ELR (cell line): ENCODE results near the gene HS1BP3.

ENCODE experiments used
- DNase-seq: peaks from one replicate; pipeline ENCODE4 v3.0.0-alpha.2; 2015; ENCODE audit warnings: low read depth

Gene HS1BP3

GRCh38 chr2:20570249-20570648, 80.6 kb downstream of the HS1BP3 start:
- DNase-seq = no peak

DNA sequence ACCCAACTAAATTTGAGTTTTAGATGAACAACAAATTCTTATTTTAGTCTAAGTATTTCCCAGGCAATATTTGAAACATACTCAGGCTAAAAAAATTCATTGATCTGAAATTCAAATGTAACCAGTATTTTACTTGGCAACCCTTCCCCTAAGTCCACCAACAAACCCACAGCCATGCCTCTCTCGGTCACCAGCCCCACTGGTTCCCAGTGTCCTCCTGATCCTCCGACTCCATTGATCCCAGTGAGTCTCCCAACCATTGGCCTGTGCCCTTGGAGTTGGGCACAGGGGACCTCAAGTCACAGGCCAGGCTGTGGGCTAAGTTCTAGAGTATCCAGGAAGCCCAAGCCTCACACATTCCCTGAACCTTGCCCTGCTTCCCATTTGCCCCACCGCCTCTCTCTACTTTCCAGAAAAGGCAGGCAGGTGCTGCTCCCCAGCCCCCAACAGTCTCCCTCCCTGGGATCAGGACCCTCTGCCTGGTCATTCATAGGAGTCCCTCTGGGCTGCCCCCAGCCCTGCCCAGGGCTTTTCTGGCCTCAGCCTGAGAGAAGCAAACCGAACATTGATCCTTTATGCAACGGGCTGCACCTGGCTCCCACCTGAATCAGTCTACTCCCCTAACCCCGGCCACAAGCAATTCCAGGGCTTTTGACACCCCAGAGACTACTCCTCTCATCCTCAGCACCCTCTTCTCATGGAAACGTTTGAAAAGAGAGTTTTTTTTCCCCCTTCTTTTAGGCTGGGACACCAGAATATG, 81.3 kb downstream of the HS1BP3 start:
- DNase-seq = no peak

DNA sequence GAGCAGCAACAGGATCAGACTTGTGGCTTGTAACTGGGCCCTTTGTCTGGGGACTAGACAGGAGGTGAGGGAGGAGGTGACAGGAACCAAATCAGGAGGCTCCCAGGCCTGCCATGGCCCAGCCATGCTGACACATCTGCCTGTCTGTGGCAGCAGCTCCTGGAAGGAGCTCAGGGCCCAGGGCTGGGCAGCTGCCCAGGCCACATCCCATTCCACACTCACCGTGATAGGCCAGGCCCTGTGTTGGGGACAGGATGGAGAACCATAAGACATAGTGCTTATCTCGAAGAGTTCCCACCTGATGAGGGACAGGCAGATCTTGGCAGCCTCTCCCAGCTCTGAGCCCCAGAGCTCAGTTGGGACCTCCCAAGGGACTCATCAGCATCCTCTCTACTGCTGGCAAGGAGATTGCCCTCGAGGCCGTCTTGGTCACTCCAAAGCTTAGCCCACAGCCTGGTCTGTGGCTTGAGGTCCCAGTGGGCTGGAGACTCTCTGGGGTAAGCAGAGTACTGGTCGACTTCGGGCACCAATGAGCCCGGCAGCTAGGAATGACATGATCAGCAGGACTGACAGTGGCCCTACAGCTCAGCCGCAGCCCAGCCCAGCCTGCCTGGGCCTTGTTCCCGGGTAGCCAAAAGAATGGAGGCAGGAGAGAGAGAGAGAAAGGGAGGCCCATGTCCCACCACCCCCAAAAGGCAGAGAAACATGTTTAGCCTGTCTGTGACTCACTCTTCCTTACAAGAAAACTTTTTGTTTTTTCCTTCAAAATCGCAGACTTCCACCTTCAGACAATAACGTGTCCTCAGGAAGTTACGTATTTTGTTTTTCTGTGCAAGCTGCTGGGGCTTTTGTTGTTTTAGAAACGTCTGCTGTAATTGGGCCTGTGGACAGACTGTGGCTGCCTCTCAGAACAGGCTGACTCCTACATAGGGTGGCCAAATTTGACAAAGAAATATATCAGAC, 82.1 kb downstream of the HS1BP3 start:
- no peak for DNase-seq

DNA sequence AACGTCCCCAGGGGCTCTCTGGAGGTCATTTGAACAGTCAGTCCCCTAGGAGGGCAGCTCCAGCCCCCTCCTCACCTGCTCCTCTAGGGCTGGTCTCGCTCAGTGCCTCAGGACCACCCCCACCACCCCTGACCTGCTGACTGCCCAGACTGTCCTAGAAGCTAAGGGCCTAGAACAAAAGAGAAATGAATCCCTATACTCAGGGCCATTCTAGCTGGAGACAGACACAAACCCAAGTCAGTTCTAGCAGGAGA, 83.0 kb downstream of the HS1BP3 start:
- DNase-seq = no peak
